ENCODE results near the gene CTXN2.

CTXN2 gene
- total RNA-seq: 0 reads per million in 4 experiments

- DNase-seq: no peak
Measured at GRCh38 chr15:48191574-48192225, at the start of gene CTXN2. CTXN2 (plus strand) TSS chr15:48191665; CDS start chr15:48201301, 9,636 bp downstream.

DNA sequence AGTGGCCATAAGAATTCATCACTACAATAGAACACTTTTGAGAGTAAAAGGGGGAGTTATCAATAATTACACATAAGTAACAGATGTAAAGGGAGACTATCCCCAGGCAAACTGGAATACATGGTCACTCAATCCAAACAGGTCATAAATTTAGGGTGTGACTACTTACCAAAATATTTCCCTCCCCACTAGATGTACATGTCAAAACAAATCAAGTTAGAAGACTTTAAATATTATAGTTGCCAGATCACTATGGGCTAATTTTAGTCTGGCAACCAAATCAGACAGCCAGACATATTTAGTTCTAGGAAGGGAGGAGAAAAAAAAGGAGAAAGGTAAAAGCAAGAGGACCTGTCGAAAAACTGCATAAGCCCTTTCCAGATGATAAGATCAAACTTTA, 47.6 kb upstream of the CTXN2 start:
- DNase-seq: no peak

GRCh38 chr15:48144889-48145288, 46.6 kb upstream of the CTXN2 start:
- DNase-seq: no peak

DNA sequence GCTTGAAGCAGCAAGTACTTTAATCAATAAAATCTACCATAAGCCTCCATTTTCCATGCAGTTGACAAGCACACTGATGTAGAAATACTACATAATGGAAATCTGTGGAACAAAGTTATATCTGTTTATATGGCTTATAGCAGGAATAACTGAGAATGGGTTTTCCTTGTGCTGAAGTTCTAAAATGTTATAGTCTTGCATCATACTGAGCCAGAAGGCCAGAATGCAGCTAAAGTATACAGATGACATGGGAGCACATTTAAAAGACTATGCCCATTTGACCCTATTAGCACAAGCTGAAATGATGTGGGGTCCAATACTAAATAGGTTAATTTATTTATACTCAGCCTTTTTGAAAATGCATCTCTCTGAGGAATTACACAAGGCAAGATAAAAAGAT, 45.5 kb upstream of the CTXN2 start:
- no peak for DNase-seq

- no peak for DNase-seq
Measured at GRCh38 chr15:48147358-48147757, 44.1 kb upstream of the CTXN2 start.

- DNase-seq: no peak
Measured at GRCh38 chr15:48149858-48150257, 41.6 kb upstream of the CTXN2 start.

- DNase-seq: no peak
Measured at GRCh38 chr15:48153526-48153925, 37.9 kb upstream of the CTXN2 start.

DNA sequence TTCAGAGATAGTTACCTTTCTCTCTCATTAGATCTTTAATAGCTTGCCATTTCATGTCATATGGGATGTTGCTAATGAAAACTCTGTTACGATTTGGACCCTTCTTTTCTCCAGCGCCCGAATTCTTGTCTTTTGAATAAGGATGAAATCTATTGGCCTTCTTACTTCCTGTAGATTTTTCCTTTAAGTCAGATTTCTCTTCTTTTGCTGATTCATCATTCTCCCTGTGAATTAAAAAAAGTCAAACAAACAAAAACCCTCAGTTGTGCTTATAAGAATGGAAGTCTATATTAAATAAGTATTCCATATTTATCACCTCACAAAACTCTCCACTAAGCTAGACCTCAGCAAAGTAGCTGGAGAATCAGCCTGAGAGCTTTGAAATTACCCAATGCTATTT, 22.8 kb upstream of the CTXN2 start:
- no peak for DNase-seq

DNA sequence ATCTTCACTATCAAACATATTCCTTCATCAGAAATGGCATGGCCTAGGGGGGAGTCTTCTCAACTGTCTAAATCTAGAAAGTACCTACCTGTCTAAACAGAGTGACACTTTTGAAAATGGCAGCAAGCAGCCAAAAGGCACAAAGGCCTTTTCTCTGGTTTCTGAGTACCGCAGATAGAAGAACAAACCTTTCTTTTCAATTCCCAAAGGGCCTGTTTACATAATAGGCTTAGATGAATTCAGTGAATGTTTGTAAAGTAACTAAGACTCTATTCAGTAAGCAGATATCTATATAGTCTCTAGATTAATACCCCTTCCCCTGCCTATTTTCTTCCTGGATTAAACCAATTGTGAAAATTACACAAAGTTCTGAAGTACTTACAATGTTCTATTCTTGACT, 20.5 kb upstream of the CTXN2 start:
- no peak for DNase-seq

- DNase-seq: no peak
Measured at GRCh38 chr15:48175126-48175525, 16.3 kb upstream of the CTXN2 start.

- no peak for DNase-seq
Measured at GRCh38 chr15:48176112-48176511, 15.4 kb upstream of the CTXN2 start.

DNA sequence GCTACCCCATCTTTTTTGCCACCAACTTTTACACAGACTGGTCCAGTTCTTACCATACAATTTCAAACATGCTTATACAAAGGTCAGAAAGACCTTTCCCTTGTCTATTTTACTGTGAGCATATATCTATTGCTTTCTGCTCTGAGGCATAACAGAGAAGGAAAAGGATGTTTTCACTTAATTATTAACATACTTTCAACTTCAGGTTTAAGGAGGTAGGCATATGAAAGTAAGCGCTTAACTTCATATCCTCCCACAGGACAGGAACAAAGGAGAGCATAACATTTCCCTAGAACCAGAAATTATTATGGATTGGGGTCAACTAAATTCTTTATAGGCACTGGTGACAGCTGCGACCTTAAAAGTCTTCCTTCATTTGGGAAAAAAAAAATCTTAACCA, 14.5 kb upstream of the CTXN2 start:
- DNase-seq: no peak

- DNase-seq: no peak
Measured at GRCh38 chr15:48177383-48177765, 14.1 kb upstream of the CTXN2 start.

DNA sequence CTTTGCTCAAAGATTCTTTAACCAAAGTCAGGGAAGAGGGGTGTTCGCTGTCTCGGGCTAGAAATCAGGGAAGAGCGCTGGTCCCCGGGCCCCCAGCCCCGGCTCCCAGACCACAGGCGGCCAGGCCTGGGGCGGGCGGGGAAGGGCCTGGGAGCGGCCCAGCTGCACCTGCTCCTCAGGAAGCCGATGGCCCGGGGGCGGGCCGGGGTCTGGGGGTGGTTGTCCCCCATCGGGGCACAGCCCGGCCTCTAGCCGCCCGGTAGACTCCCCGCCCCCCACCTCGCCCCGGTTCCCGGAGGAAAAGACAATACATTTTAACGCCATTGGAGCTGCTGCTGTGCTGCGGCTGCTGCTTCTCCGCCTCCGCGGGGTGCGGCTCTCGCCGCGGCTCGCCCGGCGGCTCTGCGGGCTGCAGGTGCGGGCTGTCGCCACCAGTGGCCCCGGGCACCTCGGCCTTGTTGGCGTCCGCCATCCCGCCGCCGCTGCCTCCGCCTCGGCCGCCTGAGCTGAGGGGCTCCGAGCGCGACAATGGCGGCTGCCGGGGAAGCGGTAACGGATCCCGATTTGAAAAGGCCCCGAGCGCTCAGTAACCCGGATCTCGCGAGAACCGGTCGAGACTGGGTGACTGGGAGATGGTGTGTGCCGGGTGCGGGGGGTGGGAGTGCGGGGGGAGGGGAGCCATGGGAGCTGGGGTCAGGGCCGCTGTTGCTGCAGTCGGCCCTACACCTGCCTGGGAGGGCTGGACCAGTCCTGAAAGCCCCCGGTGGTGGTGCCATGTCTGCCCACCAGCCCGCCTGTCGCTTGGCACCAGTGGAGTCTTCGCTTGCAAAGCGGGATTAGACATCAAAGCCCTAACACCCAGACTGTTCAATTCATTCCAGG, 13.5 kb upstream of the CTXN2 start, which contains the start of gene MYEF2:
Gene MYEF2 (minus strand): TSS at position 530 of the 882 bp plus-strand sequence. CDS start 58 bp downstream, at position 472.
- DNase-seq: peak; percentile 41

DNA sequence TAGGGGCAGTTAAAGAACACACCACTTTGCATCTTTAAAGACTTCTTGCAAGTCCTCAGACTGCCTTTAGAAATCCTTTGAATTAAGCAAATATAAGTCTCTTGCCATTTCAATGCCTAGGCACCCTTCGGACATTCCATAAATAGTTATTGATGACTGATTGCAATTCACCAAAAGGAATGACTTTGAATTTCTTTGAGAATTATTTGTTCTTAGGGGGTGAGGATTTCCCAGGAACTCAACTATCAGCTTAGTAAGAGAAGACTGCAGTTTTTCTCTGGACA, 12.9 kb upstream of the CTXN2 start:
- DNase-seq: no peak

DNA sequence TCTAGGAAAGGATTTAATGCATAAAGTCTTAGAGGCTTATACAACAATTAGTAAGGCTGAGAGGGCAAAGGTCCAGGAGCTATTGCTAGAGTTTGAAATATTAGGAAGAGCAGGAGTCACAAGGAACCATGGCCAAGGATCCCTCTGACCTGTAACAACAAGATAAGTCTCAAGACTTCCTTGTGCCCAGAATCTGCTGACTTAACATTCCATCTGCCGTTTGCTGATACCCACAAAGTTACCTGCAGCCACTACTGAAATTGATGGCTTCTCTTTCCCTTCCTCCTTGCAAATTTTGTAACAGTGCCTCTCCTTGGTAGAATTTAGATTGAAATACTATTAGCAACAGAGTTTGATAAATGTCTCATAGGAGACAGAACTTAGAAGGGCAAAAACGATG, 8.7 kb upstream of the CTXN2 start:
- no peak for DNase-seq

DNA sequence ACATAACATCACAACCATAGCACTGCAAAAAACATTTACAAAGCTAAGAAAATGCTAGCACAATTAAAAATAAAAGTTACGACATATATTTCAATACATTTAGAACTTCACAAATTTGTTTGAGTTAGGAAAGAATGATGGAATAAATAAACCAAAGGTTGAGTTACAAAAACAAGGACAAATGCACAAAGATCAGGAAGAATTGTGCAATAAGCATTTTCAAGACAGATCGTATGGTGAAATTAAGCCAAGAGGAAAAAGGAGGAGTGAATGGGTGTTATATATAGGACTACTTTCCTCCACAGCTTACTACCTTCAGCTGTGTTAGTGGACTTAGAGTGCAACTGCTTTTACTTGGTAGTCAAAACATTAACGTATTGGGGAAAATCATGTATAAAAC, 5.9 kb upstream of the CTXN2 start:
- no peak for DNase-seq

GRCh38 chr15:48186271-48186670, 5.2 kb upstream of the CTXN2 start:
- no peak for DNase-seq

- no peak for DNase-seq
Measured at GRCh38 chr15:48190932-48191573, 412 bp upstream of the CTXN2 start.

- no peak for DNase-seq
Measured at GRCh38 chr15:48202068-48202467, 10.6 kb downstream of the CTXN2 start.

- no peak for DNase-seq
Measured at GRCh38 chr15:48205981-48206380, 14.5 kb downstream of the CTXN2 start, which contains the start of gene SLC12A1. SLC12A1 (plus strand) TSS chr15:48206302; CDS start chr15:48207720, 1,418 bp downstream.

GRCh38 chr15:48221261-48221660, 29.8 kb downstream of the CTXN2 start:
- DNase-seq: no peak

GRCh38 chr15:48221885-48222284, 30.4 kb downstream of the CTXN2 start:
- no peak for DNase-seq

- no peak for DNase-seq
Measured at GRCh38 chr15:48222627-48223026, 31.2 kb downstream of the CTXN2 start.
